Measurements from ENCODE around the gene UBE2R2.

DNA sequence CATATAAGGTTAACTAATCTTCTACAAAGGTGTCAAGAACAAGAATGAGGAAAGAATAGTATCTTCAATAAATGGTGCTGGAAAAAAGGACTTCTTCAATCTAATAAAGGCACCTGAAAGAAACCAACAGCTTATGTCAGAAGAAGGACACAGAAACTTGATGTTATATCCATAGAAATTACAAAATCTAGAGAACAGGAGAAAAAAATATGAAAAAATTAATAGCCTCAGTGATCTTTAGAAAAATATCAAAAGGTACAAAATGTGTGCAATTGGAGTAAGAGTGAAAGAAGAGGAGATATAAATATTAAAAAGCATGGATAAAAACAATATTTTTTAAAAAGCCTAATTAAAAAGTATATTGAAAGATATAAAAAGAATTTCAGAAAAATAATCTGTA lies 40.4 kb upstream of the UBE2R2 start:
- TF ChIP-seq MXI1 (conservative IDR thresholded peaks at IDR 0.05; ENCODE audit: poor library complexity, severe bottlenecking), result no peak
- TF ChIP-seq, protein P1, sequence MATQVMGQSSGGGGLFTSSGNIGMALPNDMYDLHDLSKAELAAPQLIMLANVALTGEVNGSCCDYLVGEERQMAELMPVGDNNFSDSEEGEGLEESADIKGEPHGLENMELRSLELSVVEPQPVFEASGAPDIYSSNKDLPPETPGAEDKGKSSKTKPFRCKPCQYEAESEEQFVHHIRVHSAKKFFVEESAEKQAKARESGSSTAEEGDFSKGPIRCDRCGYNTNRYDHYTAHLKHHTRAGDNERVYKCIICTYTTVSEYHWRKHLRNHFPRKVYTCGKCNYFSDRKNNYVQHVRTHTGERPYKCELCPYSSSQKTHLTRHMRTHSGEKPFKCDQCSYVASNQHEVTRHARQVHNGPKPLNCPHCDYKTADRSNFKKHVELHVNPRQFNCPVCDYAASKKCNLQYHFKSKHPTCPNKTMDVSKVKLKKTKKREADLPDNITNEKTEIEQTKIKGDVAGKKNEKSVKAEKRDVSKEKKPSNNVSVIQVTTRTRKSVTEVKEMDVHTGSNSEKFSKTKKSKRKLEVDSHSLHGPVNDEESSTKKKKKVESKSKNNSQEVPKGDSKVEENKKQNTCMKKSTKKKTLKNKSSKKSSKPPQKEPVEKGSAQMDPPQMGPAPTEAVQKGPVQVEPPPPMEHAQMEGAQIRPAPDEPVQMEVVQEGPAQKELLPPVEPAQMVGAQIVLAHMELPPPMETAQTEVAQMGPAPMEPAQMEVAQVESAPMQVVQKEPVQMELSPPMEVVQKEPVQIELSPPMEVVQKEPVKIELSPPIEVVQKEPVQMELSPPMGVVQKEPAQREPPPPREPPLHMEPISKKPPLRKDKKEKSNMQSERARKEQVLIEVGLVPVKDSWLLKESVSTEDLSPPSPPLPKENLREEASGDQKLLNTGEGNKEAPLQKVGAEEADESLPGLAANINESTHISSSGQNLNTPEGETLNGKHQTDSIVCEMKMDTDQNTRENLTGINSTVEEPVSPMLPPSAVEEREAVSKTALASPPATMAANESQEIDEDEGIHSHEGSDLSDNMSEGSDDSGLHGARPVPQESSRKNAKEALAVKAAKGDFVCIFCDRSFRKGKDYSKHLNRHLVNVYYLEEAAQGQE (IDR thresholded peaks at IDR 0.05; ENCODE audit: borderline replicate concordance), result no peak
- TF ChIP-seq, protein P2, sequence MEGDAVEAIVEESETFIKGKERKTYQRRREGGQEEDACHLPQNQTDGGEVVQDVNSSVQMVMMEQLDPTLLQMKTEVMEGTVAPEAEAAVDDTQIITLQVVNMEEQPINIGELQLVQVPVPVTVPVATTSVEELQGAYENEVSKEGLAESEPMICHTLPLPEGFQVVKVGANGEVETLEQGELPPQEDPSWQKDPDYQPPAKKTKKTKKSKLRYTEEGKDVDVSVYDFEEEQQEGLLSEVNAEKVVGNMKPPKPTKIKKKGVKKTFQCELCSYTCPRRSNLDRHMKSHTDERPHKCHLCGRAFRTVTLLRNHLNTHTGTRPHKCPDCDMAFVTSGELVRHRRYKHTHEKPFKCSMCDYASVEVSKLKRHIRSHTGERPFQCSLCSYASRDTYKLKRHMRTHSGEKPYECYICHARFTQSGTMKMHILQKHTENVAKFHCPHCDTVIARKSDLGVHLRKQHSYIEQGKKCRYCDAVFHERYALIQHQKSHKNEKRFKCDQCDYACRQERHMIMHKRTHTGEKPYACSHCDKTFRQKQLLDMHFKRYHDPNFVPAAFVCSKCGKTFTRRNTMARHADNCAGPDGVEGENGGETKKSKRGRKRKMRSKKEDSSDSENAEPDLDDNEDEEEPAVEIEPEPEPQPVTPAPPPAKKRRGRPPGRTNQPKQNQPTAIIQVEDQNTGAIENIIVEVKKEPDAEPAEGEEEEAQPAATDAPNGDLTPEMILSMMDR (IDR thresholded peaks at IDR 0.05; ENCODE audit: poor library complexity, severe bottlenecking), result no peak

All from neural cell (in vitro differentiated cells).